GM21786 (cell line): ENCODE results near the gene PCDHGA8.
A peak's percentile ranks its signal among the peaks of the same experiment; 100 is the strongest.
"Not testable (repeated sequence)": the region's sequence is repeated elsewhere in the genome, so short reads cannot be mapped to it uniquely, and the experiment has no call there.

ENCODE experiments used
- ATAC-seq: cut with Tn5 transposase; IDR thresholded peaks from one replicate; pipeline ENCODE4 v1.9.1; 2021; ENCODE audit not compliant: unreplicated experiment

PCDHGA8 gene

DNA sequence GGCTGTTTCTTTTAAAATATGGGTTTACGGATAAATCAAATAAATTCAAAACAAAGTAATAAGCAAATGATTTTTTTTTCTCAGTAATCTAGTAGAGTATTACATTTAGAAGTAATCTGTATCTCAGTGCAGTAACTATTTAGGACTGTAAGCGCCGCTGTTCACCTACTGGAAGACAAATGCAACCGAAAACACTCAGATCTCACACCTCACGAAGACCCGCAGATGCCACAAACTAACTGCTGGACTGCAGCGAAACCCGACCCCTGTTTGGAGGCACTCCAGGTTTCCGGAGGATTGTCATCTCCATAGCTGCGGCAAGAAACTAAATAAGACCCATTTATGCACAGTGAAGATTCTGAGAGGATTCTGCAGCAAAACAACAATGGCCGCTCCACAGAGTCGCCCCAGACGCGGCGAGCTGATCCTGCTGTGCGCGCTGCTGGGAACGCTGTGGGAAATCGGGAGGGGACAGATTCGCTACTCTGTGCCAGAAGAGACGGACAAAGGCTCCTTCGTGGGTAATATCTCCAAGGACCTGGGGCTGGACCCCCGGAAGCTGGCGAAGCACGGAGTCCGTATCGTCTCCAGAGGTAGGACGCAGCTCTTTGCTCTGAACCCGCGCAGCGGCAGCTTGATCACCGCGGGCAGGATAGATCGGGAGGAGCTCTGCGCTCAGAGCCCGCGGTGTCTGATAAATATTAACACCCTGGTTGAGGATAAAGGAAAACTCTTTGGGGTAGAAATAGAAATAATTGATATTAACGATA, at the start of gene PCDHGA8:
Gene PCDHGA8 (plus strand): TSS at position 205 of the 770 bp plus-strand sequence. CDS start 181 bp downstream, at position 386.
- no peak for ATAC-seq

DNA sequence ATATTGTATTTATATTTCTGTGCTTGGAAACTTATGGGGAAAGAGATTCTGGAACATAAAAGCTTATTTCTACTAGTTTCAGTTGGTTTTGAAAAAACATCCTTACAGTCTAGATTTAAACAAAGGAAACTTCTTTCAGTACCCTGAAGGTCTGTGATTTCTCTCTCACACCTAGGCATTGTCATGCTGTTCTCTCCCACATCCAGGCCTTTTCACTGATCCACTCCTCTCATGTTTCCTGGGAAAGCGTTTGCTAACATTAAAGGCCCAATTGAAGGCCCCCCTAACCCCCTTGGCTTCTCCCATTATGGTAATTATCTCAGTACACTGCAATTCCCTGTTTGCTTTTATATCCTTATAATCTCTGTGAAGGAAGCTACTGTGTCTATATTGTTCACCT, 49.7 kb upstream of the PCDHGA8 start:
- no peak for ATAC-seq

DNA sequence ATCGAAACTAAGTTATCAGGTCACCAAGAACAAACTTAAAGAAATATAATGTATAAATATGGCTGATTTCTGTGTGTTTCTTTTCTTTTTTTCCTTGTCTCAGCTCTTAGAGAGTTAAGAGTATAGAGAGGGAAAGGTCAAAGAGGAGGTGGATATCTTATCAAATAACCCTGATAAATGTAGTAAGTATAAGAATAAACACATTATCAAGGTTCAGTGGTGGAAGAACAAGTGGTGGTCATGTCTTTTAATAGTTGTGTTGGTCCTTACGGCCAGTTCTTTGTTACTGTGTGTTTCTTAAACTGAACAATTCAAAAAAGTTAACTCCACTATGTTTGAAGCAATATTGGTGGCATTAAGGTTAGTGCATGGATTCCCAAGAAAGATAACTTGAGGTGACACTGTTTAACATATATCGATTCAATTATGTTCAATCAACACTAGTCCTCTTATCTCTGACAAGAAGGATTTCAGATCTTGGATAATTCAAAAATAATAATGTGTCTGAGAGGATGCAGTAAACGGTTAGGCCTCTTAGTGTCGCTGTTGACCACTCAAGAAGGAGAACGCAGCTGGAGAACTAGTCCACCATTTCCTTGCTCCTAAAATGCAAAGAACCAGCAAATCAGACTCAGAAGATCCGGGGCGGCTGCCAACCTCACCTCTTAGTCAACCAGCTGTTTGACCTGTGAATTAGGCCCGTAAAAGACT, 49.0 kb upstream of the PCDHGA8 start, which contains the start of gene PCDHGA3:
Gene PCDHGA3 (plus strand): TSS at position 588 of the 711 bp plus-strand sequence. CDS start 205 bp downstream, outside the sequence.
- no peak for ATAC-seq

DNA sequence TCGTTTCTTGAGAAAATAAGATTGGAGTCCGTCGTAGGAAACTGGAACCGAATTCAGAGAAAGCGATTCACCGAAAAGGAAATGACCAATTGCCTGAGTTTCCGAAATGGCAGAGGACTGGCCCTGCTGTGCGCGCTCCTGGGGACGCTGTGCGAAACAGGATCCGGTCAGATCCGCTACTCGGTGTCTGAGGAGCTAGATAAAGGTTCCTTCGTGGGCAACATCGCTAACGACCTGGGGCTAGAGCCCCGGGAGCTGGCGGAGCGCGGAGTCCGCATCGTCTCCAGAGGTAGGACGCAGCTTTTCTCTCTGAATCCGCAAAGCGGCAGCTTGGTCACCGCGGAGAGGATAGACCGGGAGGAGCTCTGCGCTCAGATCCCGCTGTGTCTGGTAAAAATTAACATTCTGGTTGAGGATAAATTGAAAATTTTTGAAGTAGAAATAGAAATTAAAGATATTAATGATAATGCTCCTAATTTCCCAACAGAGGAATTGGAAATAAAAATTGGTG, 48.4 kb upstream of the PCDHGA8 start:
- no peak for ATAC-seq

DNA sequence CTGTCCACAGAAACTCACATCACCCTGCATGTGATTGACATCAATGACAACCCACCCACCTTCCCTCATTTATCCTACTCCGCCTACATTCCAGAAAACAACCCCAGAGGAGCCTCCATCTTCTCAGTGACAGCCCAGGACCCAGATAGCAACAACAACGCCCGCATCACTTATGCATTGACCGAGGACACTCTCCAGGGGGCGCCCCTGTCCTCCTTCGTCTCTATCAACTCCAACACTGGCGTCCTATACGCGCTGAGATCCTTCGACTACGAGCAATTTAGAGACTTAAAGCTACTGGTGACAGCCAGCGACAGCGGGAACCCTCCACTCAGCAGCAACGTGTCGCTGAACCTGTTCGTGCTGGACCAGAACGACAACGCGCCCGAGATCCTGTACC, 47.1 kb upstream of the PCDHGA8 start:
- ATAC-seq: no peak

DNA sequence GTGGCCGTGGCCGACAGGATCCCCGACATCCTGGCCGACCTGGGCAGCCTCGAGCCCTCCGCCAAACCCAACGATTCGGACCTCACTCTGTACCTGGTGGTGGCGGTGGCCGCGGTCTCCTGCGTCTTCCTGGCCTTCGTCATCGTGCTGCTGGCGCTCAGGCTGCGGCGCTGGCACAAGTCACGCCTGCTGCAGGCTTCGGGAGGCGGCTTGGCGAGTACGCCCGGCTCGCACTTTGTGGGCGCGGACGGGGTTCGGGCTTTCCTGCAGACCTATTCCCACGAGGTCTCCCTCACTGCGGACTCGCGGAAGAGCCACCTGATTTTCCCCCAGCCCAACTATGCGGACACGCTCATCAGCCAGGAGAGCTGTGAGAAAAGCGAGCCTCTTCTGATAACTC, 46.4 kb upstream of the PCDHGA8 start:
- not testable (repeated sequence) for ATAC-seq

DNA sequence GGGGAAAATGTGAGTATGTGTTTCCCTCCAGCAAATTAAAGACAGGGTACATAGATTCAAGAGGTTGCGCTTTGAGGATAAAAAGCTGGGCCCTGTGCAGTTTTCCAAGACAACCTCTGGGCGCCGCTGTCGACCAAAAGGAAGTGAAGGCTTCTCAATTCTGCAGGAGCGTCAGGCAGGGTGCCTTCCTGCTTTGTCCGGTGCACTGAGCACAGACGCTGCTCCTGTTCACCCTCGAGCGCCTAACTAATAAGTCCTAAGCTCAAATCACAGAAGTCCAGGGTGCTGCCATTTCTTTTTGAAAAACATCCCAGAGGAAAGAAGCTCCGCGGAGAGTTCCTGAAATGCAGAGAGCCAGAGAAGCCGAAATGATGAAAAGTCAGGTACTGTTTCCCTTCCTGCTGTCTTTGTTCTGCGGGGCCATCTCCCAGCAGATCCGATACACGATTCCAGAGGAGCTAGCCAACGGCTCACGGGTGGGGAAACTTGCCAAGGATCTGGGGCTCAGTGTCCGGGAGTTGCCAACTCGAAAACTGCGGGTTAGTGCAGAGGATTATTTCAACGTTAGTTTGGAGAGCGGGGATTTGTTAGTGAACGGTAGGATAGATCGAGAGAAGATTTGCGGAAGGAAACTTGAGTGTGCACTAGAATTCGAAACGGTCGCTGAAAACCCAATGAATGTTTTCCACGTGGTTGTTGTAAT, 42.4 kb upstream of the PCDHGA8 start, which contains the start of gene PCDHGB1:
Gene PCDHGB1 (plus strand): TSS at position 183 of the 703 bp plus-strand sequence. CDS start 162 bp downstream, at position 345.
- ATAC-seq: no peak

DNA sequence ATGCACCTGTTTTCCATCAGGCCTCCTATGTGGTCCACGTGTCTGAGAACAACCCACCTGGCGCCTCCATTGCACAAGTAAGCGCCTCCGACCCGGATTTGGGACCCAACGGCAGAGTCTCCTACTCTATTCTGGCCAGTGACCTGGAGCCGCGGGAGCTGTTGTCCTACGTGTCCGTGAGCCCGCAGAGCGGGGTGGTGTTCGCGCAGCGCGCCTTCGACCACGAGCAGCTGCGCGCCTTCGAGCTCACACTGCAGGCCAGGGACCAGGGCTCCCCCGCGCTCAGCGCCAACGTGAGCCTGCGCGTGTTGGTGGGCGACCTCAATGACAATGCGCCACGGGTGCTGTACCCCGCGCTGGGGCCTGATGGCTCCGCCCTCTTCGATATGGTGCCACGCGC, 40.8 kb upstream of the PCDHGA8 start:
- no peak for ATAC-seq

DNA sequence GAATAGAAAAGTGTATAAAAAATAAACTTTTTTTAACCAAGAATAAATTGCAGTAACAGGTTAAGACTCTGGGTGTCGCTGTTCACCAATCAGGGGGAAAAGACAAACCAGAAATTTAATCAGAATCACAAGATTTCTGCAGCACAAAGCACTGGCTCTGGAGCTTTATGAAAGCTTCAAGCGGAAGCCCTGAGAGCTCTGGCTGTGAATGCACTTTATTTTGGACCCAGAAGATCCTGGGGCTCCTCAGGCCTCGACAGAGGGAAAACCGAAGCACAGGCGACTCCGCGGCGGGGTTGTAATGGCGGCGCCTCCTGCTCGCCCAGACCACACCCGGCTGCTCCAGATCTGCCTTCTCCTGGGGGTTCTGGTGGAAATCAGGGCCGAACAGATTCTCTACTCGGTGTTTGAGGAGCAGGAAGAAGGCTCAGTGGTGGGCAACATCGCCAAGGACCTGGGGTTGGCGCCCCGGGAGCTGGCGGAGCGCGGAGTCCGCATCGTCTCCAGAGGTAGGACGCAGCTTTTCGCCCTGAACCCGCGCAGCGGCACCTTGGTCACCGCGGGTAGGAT, 37.4 kb upstream of the PCDHGA8 start, which contains the start of gene PCDHGA4:
Gene PCDHGA4 (plus strand): TSS at position 122 of the 570 bp plus-strand sequence. CDS start 87 bp downstream, at position 209.
- ATAC-seq: no peak

DNA sequence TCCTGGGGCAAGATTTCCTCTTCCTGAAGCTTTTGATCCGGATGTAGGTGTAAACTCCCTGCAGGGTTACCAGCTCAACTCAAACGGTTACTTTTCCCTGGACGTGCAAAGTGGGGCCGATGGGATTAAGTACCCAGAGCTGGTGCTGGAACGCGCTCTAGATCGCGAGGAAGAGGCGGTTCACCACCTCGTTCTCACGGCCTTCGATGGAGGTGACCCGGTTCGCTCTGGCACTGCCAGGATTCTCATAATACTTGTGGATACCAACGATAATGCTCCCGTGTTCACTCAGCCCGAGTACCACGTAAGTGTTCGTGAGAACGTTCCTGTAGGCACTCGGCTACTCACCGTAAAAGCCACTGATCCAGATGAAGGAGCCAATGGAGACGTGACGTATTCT, 36.8 kb upstream of the PCDHGA8 start:
- no peak for ATAC-seq

DNA sequence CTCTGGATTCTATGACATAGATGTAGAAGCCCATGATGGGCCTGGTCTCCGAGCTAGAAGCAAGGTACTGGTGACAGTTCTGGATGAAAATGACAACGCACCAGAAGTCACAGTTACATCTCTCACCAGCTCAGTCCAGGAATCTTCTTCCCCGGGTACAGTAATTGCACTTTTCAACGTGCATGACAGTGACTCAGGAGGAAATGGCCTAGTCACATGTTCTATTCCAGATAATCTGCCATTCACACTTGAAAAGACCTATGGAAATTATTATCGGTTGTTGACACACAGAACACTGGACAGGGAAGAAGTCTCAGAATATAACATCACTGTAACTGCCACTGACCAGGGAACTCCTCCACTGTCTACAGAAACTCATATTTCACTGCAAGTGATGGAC, 36.3 kb upstream of the PCDHGA8 start:
- ATAC-seq: no peak

DNA sequence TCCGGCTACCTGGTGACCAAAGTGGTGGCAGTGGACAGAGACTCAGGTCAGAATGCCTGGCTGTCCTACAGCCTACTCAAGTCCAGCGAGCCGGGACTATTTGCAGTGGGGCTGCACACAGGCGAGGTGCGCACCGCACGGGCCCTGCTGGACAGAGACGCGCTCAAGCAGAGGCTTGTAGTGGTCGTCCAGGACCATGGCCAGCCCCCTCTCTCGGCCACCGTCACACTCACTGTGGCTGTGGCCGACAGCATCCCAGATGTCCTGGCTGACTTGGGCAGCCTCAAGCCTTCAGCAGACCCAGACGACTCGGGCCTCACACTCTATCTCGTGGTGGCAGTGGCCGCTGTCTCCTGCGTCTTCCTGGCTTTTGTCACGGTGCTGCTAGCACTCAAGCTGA, 35.5 kb upstream of the PCDHGA8 start:
- no peak for ATAC-seq

DNA sequence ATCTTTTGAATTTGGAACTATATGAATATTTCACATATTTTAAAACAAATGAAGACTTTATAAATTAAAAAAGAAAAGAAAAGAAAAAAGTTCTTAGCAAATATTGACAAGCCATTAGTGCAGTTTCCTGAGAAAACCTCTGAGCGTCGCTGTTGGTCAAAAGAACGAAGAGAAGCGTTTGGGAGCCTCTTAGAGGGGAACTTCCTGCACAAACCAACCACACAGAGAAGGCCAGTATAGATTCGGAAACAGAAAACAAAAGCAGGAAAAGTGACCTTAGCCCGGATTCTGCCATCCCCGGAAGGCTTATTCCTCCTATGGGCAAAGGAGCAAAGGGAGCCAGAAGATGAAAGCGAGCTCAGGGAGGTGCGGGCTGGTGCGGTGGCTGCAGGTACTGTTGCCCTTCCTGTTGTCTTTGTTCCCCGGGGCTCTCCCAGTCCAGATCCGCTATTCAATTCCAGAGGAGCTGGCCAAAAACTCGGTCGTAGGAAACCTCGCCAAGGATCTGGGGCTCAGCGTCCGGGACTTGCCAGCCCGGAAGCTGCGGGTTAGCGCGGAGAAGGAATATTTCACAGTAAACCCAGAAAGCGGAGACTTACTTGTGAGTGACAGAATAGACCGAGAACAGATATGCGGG, 32.5 kb upstream of the PCDHGA8 start, which contains the start of gene PCDHGB2:
Gene PCDHGB2 (plus strand): TSS at position 205 of the 637 bp plus-strand sequence. CDS start 142 bp downstream, at position 347.
- ATAC-seq: peak; percentile 63

DNA sequence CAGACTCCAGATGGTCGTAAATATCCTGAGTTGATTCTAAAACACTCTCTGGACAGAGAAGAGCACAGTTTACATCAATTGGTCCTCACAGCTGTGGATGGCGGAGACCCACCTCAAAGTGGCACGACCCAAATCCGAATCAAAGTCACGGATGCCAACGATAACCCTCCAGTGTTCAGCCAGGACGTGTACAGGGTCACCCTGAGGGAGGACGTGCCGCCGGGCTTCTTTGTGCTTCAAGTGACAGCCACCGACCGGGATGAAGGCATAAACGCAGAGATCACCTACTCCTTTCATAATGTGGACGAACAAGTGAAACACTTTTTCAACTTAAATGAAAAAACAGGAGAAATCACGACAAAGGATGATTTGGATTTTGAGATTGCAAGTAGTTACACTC, 31.7 kb upstream of the PCDHGA8 start:
- ATAC-seq: no peak

DNA sequence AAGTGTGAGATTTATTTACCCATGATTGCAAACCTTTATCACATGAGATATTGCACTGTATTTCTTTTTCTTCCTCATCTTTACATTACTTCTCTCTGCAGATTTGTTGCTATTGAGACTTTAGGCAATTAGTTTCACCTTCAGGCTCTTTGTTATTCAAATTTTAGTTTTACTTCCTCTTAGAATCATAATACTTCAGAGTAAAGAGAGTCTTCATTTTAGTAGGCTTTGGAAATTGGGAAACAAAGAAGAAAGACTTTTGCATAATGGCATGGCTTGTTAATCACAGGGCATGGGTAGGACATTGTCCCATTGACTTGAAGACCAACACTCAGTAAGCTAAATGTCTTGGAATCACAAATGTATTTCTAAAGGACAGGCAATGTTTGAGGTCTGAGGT, 29.7 kb upstream of the PCDHGA8 start:
- ATAC-seq: no peak

DNA sequence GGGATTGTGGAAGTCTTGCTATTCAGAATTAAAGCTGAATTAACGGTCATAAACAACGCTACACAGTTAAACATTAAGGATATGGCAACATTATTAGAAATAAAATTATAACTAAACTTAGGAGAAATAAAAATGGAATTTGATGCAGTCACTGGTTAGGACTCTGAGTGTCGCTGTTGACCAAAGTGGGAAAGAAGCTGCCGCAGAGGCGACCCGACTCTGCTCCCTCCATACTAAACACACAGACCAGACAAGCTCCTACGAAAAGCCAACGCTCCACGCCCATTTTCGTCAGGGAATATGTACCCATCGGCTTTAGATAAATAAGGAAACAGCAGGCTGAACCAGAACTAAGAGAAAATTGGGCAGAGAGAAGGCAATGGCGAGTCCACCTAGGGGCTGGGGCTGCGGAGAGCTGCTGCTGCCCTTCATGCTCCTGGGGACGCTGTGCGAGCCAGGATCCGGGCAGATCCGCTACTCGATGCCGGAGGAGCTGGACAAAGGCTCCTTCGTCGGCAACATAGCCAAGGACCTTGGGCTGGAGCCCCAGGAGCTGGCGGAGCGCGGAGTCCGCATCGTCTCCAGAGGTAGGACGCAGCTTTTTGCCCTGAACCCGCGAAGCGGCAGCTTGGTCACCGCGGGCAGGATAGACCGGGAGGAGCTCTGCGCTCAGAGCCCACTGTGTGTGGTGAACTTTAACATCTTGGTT, 28.3 kb upstream of the PCDHGA8 start, which contains the start of gene PCDHGA5:
Gene PCDHGA5 (plus strand): TSS at position 211 of the 709 bp plus-strand sequence. CDS start 169 bp downstream, at position 380.
- no peak for ATAC-seq

DNA sequence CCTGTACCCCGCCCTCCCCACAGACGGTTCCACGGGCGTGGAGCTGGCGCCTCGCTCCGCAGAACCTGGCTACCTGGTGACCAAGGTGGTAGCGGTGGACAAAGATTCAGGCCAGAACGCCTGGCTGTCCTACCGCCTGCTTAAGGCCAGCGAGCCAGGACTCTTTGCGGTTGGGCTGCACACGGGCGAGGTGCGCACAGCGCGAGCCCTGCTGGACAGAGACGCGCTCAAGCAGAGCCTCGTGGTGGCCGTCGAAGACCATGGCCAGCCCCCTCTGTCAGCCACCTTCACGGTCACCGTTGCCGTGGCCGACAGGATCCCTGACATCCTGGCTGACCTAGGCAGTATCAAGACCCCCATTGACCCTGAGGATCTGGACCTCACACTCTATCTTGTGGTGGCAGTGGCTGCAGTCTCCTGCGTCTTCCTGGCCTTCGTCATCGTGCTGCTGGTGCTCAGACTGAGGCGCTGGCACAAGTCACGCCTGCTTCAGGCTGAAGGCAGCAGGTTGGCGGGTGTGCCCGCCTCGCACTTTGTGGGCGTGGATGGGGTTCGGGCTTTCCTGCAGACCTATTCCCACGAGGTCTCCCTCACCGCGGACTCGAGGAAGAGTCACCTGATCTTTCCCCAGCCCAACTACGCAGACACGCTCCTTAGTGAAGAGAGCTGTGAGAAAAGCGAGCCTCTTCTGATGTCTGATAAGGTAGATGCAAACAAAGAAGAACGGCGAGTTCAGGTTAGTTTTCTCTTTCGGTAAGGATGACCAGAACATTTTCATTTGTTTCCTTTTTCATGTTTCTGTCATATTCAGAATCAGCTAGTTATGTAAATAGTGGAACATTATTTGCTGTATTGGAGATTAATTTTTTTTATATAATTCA, 26.2 kb upstream of the PCDHGA8 start:
- ATAC-seq: no peak
